Right lobe of liver (tissue), 6 donors: Measurements from ENCODE around the gene P2RX7. TPM values are rescaled to one million over a fixed set of nuclear protein-coding genes. Genes with fewer than 3 reads are reported as not detected.

Experiments
- ATAC-seq, 4 donors: fragments of 200-7000 bp; cut with Tn5 transposase; one replicate each; pipeline ENCODE4 v1.9.1; 2020; ENCODE audit warnings: mild to moderate bottlenecking in 4 of 4, moderate library complexity in 4 of 4
- DNase-seq, 3 donors: peaks; one replicate each; pipeline ENCODE4 v3.0.0-alpha.2; 2020
- H3K27ac ChIP-seq, 3 donors: fragments of 200-600 bp; one replicate each; pipeline ENCODE4 v1.8.0; 2022
- H3K27me3 ChIP-seq, 2 donors: fragments of 200-600 bp; one replicate each; pipeline ENCODE4 v1.8.0; 2022
- H3K36me3 ChIP-seq, 4 donors: fragments of 200-600 bp; sonication (generic) in 1 of 4; one replicate each; pipeline versions ENCODE4 v1.5.1 to v1.8.0; 2017 to 2022; ENCODE audit warnings: control low read depth in 1 of 4
- H3K4me1 ChIP-seq, 4 donors: fragments of 200-600 bp; sonication (generic) in 1 of 4; one replicate each; pipeline versions ENCODE4 v1.5.1 to v1.8.0; 2017 to 2022; ENCODE audit warnings: control low read depth in 1 of 4
- H3K4me3 ChIP-seq, 3 donors: fragments of 200-600 bp; one replicate each; pipeline ENCODE4 v1.8.0; 2022
- H3K9me3 ChIP-seq, 4 donors: fragments of 200-600 bp; sonication (generic) in 1 of 4; one replicate each; pipeline versions ENCODE4 v1.5.1 to v1.8.0; 2017 to 2022; ENCODE audit warnings: control low read depth in 1 of 4
- POLR2A ChIP-seq: fragments of 450-650 bp; IDR thresholded peaks from one replicate; pipeline ENCODE4 v1.6.1; 2017; ENCODE audit warnings: antibody characterized with exemption, mild to moderate bottlenecking
- WGBS: methylation state at CpG from one replicate; pipeline ENCODE4 v1.1.6; 2018; ENCODE audit warnings: low coverage, low lambda C conversion rate; ENCODE audit not compliant: insufficient coverage; ENCODE audit errors: missing lambda C conversion rate; 5-methylcytosine and 5-hydroxymethylcytosine counted together
- intact Hi-C, 2 donors: fragments of 100-400 bp; cut with DNase I; formaldehyde crosslinking; loops; one replicate each; pipeline versions ENCODE4 v1.11.2 to v1.14.1; 2022
- total RNA-seq, 6 experiments: library from RNA; depleted of rRNA in 2 of 6; stranded (reverse); fragments of >200 nt in 2 of 6; fragmentation: NEBNext Ultra II Directional in 3 of 6; extraction: Animal tissue kit (Norgen Biotek cat#: 25700) in 3 of 6; gene quantifications; one replicate each; pipeline versions ENCODE4 v1.1.0 to v1.2.4, GENCODE V29; 2016 to 2023
- TF ChIP-seq, protein P1 (sequence below), 4 donors: fragments of 200-600 bp in 3 of 4; fragments of 450-650 bp in 1 of 4; IDR thresholded peaks; one replicate each; pipeline versions ENCODE4 v1.5.1 to v1.8.0; 2016 to 2022; ENCODE audit warnings: antibody characterized with exemption in 4 of 4, mild to moderate bottlenecking in 2 of 4
- donor health status: DM: no; HTN: yes; CAD: no.
- donor health status: DM: no; HTN: no; CAD: no.
- donor health status: DM: no; HTN: no; CAD: no.
- donor health status: DM: no; HTN: yes; CAD: no.
- donor health status: DM: no; HTN: yes; CAD: no.

P2RX7 gene
- total RNA-seq, 6 experiments from 2014 or later, result 2.5 to 11.4 (median 3.4) TPM

DNA sequence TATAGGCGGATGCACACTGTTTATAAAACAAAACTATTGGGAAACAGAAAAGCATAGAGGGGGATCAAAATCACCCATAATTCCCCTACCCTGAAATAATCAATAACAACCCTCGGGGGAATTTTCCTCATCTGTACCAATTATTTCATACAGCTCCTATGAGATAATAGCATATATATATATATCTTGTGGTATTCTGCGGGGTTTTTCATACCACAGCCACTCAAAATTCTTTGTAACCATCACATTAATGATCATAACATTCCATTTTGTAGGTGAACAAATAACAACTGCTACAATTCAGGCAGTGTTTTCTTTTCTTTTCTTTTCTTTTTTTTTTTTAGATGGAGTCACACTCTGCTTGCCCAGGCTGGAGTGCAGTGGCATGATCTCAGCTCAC is 35.3 kb downstream of the P2RX7 start:
- ATAC-seq (no peak), DNase-seq (no peak)
- WGBS, result 63% methylated on average over 3 of the region's 3 CpGs
- intact Hi-C loops, result no loop called here
- TF ChIP-seq, protein P1, sequence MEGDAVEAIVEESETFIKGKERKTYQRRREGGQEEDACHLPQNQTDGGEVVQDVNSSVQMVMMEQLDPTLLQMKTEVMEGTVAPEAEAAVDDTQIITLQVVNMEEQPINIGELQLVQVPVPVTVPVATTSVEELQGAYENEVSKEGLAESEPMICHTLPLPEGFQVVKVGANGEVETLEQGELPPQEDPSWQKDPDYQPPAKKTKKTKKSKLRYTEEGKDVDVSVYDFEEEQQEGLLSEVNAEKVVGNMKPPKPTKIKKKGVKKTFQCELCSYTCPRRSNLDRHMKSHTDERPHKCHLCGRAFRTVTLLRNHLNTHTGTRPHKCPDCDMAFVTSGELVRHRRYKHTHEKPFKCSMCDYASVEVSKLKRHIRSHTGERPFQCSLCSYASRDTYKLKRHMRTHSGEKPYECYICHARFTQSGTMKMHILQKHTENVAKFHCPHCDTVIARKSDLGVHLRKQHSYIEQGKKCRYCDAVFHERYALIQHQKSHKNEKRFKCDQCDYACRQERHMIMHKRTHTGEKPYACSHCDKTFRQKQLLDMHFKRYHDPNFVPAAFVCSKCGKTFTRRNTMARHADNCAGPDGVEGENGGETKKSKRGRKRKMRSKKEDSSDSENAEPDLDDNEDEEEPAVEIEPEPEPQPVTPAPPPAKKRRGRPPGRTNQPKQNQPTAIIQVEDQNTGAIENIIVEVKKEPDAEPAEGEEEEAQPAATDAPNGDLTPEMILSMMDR (IDR thresholded peaks at IDR 0.05), result no peak
- no peak for TF ChIP-seq POLR2A
- Histone ChIP-seq H3K4me1 (no peaks in the 10 kb centered on the region), H3K36me3 (no peaks in the 10 kb centered on the region), H3K27me3 (no peaks in the 10 kb centered on the region), H3K27ac (no peak overlapping the region), H3K9me3 (no peaks in the 10 kb centered on the region), H3K4me3 (no peak overlapping the region)

DNA sequence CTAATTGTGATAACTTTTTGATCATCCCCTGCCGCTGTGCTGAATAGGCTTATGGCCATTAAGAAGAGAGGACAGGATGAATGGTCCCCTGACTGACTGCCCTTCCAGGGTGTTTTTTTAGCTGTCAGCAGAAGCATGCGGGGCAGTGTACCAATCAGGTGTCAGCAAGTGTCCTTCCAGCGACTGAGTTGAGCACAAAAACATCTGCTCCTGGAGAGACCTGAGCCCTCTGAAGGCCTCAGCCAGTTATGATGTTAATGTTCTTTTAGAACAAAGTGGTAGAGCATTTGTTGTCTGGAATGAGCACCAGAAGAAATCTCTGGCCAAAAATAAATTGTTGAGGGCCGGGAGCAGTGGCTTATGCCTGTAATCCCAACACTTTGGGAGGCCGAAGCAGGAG is 37.5 kb downstream of the P2RX7 start:
- H3K4me1 ChIP-seq, result no peaks in the 10 kb centered on the region
- H3K4me3 ChIP-seq, result no peak overlapping the region
- DNase-seq (no peak), ATAC-seq (no peak)
- intact Hi-C loops, result no loop called here
- WGBS, result 84% methylated on average over 5 of the region's 5 CpGs
- TF ChIP-seq, protein P1 (IDR thresholded peaks at IDR 0.05), result no peak
- no peak for TF ChIP-seq POLR2A
- H3K9me3 ChIP-seq, result no peaks in the 10 kb centered on the region
- no peaks in the 10 kb centered on the region for H3K36me3 ChIP-seq
- no peaks in the 10 kb centered on the region for H3K27me3 ChIP-seq
- no peak overlapping the region for H3K27ac ChIP-seq

- intact Hi-C loops, result no loop called here
Measured at GRCh38 chr12:121170611-121171260, 38.1 kb downstream of the P2RX7 start.

GRCh38 chr12:121172145-121172544 is 39.5 kb downstream of the P2RX7 start:
- Histone ChIP-seq H3K27me3 (no peaks in the 10 kb centered on the region), H3K4me3 (no peak overlapping the region), H3K9me3 (no peaks in the 10 kb centered on the region), H3K4me1 (no peaks in the 10 kb centered on the region), H3K27ac (no peak overlapping the region), H3K36me3 (no peaks in the 10 kb centered on the region)
- 96% methylated on average over 5 of the region's 6 CpGs for WGBS
- DNase-seq, result no peak
- intact Hi-C loops, result no loop called here
- ATAC-seq, result no peak
- TF ChIP-seq, protein P1 (IDR thresholded peaks at IDR 0.05), result no peak
- TF ChIP-seq POLR2A, result no peak

More at GRCh38 chr12:121170611-121171260, 38.1 kb downstream of the P2RX7 start:
- Histone ChIP-seq H3K27me3 (no peaks in the 10 kb centered on the region), H3K4me3 (no peak overlapping the region), H3K27ac (no peak overlapping the region), H3K36me3 (no peaks in the 10 kb centered on the region), H3K9me3 (no peaks in the 10 kb centered on the region), H3K4me1 (no peaks in the 10 kb centered on the region)
- no peak for TF ChIP-seq POLR2A
- TF ChIP-seq, protein P1 (IDR thresholded peaks at IDR 0.05), result no peak
- 71% methylated on average over 11 of the region's 14 CpGs for WGBS
- DNase-seq (no peak), ATAC-seq (no peak)
